ENCODE measurements around the gene GLB1L3.

The GLB1L3 gene

GRCh38 chr11:134282121-134283045, 6.2 kb downstream of the GLB1L3 start:
- H3K27ac ChIP-seq (ENCODE audit: extremely low read depth, low read depth, low read length): no peak overlapping the region
- peaks cover 0 to 3% of the 10 kb centered on the region in 2 experiments; a peak in 1 of 3 replicates for H3K36me3 ChIP-seq (ENCODE audit: control insufficient read depth in 2 of 2, insufficient read depth in 1 of 2, low read length in 2 of 2)
- CTCF ChIA-PET: interaction anchor here (0.6 to 1.5 kb wide), 2 partner anchors 13 to 21 kb away, joined by 3 to 5 read pairs; no protein-coding TSS in a partner anchor
- TF ChIP-seq ZNF560 (tag by site-specific recombination; IDR thresholded peaks at IDR 0.05; ENCODE audit: borderline replicate concordance): no peak
- TF ChIP-seq ZNF549 (tag by site-specific recombination; IDR thresholded peaks at IDR 0.05): no peak
- TF ChIP-seq ZBTB48 (tag by site-specific recombination; IDR thresholded peaks at IDR 0.05): no peak
- no peak for TF ChIP-seq ZNF132 (tag by site-specific recombination; IDR thresholded peaks at IDR 0.05; ENCODE audit: borderline replicate concordance)
- TF ChIP-seq HIC1 (tag by site-specific recombination; IDR thresholded peaks at IDR 0.05): no peak
- TF ChIP-seq ZNF843 (tag by site-specific recombination; IDR thresholded peaks at IDR 0.05): no peak
- no peak for TF ChIP-seq KLF7 (tag by site-specific recombination; IDR thresholded peaks at IDR 0.05; ENCODE audit: borderline replicate concordance)
- no peak for TF ChIP-seq ZFHX2 (tag by site-specific recombination; conservative IDR thresholded peaks at IDR 0.05)
- no peak for TF ChIP-seq ZNF24 (tag by site-specific recombination; IDR thresholded peaks at IDR 0.05)
- no peak for TF ChIP-seq ZNF548 (tag by site-specific recombination; IDR thresholded peaks at IDR 0.05)
- TF ChIP-seq ZBTB8A (tag by site-specific recombination; IDR thresholded peaks at IDR 0.05): no peak
- no peak for TF ChIP-seq GLIS2 (tag by site-specific recombination; IDR thresholded peaks at IDR 0.05)
- no peak for TF ChIP-seq ZNF639 (tag by site-specific recombination; IDR thresholded peaks at IDR 0.05)
- no peak for TF ChIP-seq ZNF416 (tag by site-specific recombination; IDR thresholded peaks at IDR 0.05)
- TF ChIP-seq ZNF16 (tag by site-specific recombination; IDR thresholded peaks at IDR 0.05; ENCODE audit: low read depth): no peak
- no peak for TF ChIP-seq ZNF530 (tag by site-specific recombination; IDR thresholded peaks at IDR 0.05; ENCODE audit: low read depth)
- no peak for TF ChIP-seq ZNF621 (tag by site-specific recombination; IDR thresholded peaks at IDR 0.05)
- TF ChIP-seq TCF7L2 (IDR thresholded peaks at IDR 0.05; ENCODE audit: borderline replicate concordance, low read depth, low read length): no peak
- TF ChIP-seq BCL11B (tag by site-specific recombination; IDR thresholded peaks at IDR 0.05; ENCODE audit: low read depth): no peak
- H3K4me1 ChIP-seq (ENCODE audit: control insufficient read depth, insufficient read depth, low read length): no peaks in the 10 kb centered on the region
- POLR2A ChIA-PET: no interaction called here
- no peak overlapping the region for H3K4me3 ChIP-seq (ENCODE audit: low read depth, low read length)
- no peaks in the 10 kb centered on the region for H3K9me3 ChIP-seq (ENCODE audit: control insufficient read depth, insufficient read depth, low read depth, low read length)

- POLR2A ChIA-PET: no interaction called here
- Histone ChIP-seq H3K27ac (ENCODE audit: extremely low read depth, low read depth, low read length) (no peak overlapping the region), H3K4me3 (ENCODE audit: low read depth, low read length) (no peak overlapping the region), H3K9me3 (ENCODE audit: control insufficient read depth, insufficient read depth, low read depth, low read length) (no peaks in the 10 kb centered on the region), H3K4me1 (ENCODE audit: control insufficient read depth, insufficient read depth, low read length) (no peaks in the 10 kb centered on the region), H3K36me3 (ENCODE audit: control insufficient read depth in 2 of 2, insufficient read depth in 1 of 2, low read length in 2 of 2) (no peaks in the 10 kb centered on the region)
- CTCF ChIA-PET: interaction anchor here (1.5 kb wide), 1 partner anchor 22 kb away, joined by 5 read pairs; no protein-coding TSS in a partner anchor
- TF ChIP-seq ZNF488 (tag by site-specific recombination; IDR thresholded peaks at IDR 0.05) (no peak), ZNF350 (tag by site-specific recombination; IDR thresholded peaks at IDR 0.05) (no peak), ZNF692 (tag by site-specific recombination; IDR thresholded peaks at IDR 0.05) (no peak), GLIS2 (tag by site-specific recombination; IDR thresholded peaks at IDR 0.05) (no peak), GFI1B (tag by site-specific recombination; IDR thresholded peaks at IDR 0.05) (no peak), ZNF792 (tag by site-specific recombination; IDR thresholded peaks at IDR 0.05) (no peak)
Observed at GRCh38 chr11:134283461-134284230, 7.5 kb downstream of the GLB1L3 start.
